Activated T-helper 2 cell treated with anti-CD3 and anti-CD28 coated beads, Interferon-gamma antibody, Interleukin-2, Interleukin-4, amounts not matched to agents 10 μg/mL and 5 μg/mL and 100 μg/mL, durations not matched to agents 14 hours and 24 hours and 36 hours (primary cell): ENCODE results near the gene APC. TPM values are rescaled to one million over a fixed set of nuclear protein-coding genes. Genes with fewer than 3 reads are reported as not detected.
"Not testable (repeated sequence)": the region's sequence is repeated elsewhere in the genome, so short reads cannot be mapped to it uniquely, and the experiment has no call there.

Source experiments
- DNase-seq: peaks from one replicate; pipeline ENCODE4 v3.0.0; 2021; ENCODE audit warnings: low spot score
- H3K27ac Mint-ChIP-seq: one replicate; pipeline ENCODE4 v1.8.0; 2021; ENCODE audit warnings: mixed read lengths
- H3K27me3 Mint-ChIP-seq: one replicate; pipeline ENCODE4 v1.8.0; 2021; ENCODE audit warnings: low read depth, mixed read lengths
- H3K36me3 Mint-ChIP-seq: one replicate; pipeline ENCODE4 v1.8.0; 2021; ENCODE audit warnings: low read depth, mixed read lengths
- H3K4me1 Mint-ChIP-seq: one replicate; pipeline ENCODE4 v1.8.0; 2021; ENCODE audit warnings: low read depth, mixed read lengths
- H3K4me3 Mint-ChIP-seq: one replicate; pipeline ENCODE4 v1.8.0; 2021; ENCODE audit warnings: low read depth, mild to moderate bottlenecking, moderate library complexity, mixed read lengths
- H3K9me3 Mint-ChIP-seq: one replicate; pipeline ENCODE4 v1.8.0; 2021; ENCODE audit warnings: mixed read lengths
- intact Hi-C: fragments of 100-400 bp; cut with micrococcal nuclease; formaldehyde crosslinking; loops from one replicate; pipeline ENCODE4 v1.15.1; 2023
- total RNA-seq: library from RNA; stranded (reverse); gene quantifications from 2 replicates; pipeline ENCODE4 v1.2.3, GENCODE V29; 2022

Gene APC
- total RNA-seq, 1 donor from 2014 or later: 17.4 TPM

- no peaks in the 10 kb centered on the region for H3K36me3 Mint-ChIP-seq
- DNase-seq: no peak
- H3K27me3 Mint-ChIP-seq: peaks cover 13% of the 10 kb centered on the region
- no peak overlapping the region for H3K27ac Mint-ChIP-seq
- peaks cover 19% of the 10 kb centered on the region for H3K4me1 Mint-ChIP-seq
- no peak overlapping the region for H3K4me3 Mint-ChIP-seq
- intact Hi-C loops: loop anchor here (10.0 kb wide), 1 partner anchor 1189 kb away; the partner anchor contains the start of gene STARD4
- no peaks in the 10 kb centered on the region for H3K9me3 Mint-ChIP-seq
These were observed 33.5 kb upstream of the APC start for GRCh38 chr5:112703866-112704820.

GRCh38 chr5:112706446-112707016, 31.2 kb upstream of the APC start:
- no peak for DNase-seq
- Mint-ChIP-seq H3K4me1 (peaks cover 33% of the 10 kb centered on the region), H3K9me3 (no peaks in the 10 kb centered on the region), H3K36me3 (no peaks in the 10 kb centered on the region), H3K27ac (peak overlapping the region; percentile 66), H3K4me3 (peak overlapping the region; percentile 93), H3K27me3 (peaks cover 3% of the 10 kb centered on the region)
- intact Hi-C loops: loop anchor here (1.0 to 10.0 kb wide), 6 partner anchors 31 to 1192 kb away; partner anchors contain the start of genes APC, DCP2, REEP5 and SRP19

DNA sequence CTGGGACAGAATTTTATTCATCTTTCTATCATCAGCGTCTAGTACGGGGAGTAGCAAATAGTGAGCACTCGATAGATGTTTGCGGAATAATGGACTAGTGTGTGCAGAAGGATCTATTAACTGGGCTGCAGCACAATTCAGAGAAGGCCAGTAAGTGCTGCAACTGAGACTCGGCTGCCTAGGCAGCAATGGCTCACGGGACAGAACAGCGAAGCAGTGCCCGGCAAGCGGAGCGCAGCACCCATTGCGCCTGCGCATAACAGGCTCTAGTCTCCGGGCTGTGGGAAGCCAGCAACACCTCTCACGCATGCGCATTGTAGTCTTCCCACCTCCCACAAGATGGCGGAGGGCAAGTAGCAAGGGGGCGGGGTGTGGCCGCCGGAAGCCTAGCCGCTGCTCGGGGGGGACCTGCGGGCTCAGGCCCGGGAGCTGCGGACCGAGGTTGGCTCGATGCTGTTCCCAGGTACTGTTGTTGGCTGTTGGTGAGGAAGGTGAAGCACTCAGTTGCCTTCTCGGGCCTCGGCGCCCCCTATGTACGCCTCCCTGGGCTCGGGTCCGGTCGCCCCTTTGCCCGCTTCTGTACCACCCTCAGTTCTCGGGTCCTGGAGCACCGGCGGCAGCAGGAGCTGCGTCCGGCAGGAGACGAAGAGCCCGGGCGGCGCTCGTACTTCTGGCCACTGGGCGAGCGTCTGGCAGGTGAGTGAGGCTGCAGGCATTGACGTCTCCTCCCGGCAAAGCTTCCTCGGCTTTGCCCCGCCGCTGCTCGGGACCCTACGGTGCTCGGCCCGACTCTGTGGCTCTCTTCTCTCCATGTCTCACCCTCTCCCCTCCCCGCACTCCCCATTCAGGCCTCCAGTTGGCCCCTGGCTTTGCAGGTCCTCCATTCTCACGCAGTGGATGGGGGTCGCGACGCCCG, 30.2 kb upstream of the APC start:
- Mint-ChIP-seq H3K4me3 (peak overlapping the region; percentile 93), H3K9me3 (no peaks in the 10 kb centered on the region), H3K27me3 (peaks cover 3% of the 10 kb centered on the region), H3K27ac (peak overlapping the region; percentile 71), H3K4me1 (peaks cover 35% of the 10 kb centered on the region), H3K36me3 (peaks cover 4% of the 10 kb centered on the region)
- intact Hi-C loops: loop anchor here (1.0 to 10.0 kb wide), 6 partner anchors 30 to 1193 kb away; partner anchors contain the start of genes APC, DCP2, REEP5 and SRP19
- peak; percentile 98 for DNase-seq

DNA sequence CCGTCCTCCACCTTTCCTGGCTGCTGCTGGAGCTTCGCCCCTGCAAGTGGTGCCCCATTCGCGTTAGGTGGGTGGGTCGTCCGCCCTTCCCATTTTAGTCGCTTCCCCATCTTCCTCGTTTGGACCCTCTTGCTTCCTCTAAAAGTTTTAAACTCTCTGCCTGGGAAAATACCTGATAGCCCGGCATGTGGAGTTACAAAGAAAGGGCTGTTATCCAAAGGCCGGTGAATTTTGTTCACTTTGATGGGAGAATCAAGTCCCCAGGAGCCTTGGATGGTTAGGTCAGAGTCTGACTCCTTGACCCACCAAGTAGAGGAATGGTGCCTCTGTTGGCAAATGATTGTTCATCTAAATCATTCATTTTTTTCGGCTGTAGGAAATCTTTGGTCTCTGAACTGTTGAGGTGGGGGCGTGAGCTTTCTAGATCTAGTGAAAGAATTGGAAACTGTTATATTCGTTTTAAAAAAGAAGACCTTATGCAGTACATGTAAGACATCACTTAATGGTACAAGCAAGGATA, 29.5 kb upstream of the APC start:
- Mint-ChIP-seq H3K4me3 (peak overlapping the region; percentile 93), H3K4me1 (peaks cover 37% of the 10 kb centered on the region), H3K36me3 (peaks cover 7% of the 10 kb centered on the region), H3K9me3 (no peaks in the 10 kb centered on the region), H3K27ac (peak overlapping the region; percentile 71), H3K27me3 (no peaks in the 10 kb centered on the region)
- intact Hi-C loops: loop anchor here (5.0 to 10.0 kb wide), 4 partner anchors 49 to 1193 kb away; partner anchors contain the start of genes DCP2, SRP19 and STARD4
- DNase-seq: no peak

DNA sequence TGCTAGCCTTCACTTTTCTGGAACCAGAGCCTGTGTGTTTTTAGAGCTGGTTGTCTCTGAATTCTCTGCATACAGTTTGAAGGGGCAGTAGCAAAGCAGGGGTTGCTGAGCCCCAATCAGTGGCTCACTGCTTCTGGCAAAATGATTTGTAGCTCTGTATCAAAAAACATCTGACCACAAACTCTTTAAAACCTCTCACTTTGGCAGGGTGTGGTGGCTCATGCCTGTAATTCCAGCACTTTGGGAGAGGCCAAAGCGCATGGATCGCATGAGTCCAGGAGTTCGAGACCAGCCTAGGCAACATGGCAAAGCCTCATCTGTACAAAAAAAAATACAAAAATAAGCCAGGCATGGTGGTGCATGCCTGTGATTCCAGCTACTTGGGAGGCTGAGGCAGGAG, 28.3 kb upstream of the APC start:
- no peak for DNase-seq
- Mint-ChIP-seq H3K9me3 (no peaks in the 10 kb centered on the region), H3K27ac (no peak overlapping the region), H3K4me1 (peaks cover 37% of the 10 kb centered on the region), H3K27me3 (no peaks in the 10 kb centered on the region), H3K36me3 (peaks cover 7% of the 10 kb centered on the region), H3K4me3 (no peak overlapping the region)
- intact Hi-C loops: loop anchor here (5.0 to 10.0 kb wide), 4 partner anchors 48 to 1195 kb away; partner anchors contain the start of genes DCP2, SRP19 and STARD4

DNA sequence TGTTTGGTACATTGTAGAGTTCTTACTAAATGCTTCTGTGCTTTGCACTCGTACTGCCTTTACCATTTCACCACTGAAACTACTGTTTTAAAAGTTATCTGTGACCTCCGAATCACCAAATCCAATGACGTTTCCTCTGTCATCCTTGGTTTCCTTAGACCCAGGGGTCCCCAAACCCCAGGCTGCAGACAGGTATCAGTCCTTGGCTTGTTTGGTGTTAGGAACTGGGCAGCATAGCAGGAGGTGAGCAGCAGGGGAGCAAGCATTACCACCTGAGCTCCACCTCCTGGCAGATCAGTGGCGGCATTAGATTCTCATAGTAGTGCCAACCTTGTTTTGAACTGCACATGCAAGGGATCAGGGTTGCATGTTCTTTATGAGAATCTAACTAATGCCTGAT, 26.8 kb upstream of the APC start:
- Mint-ChIP-seq H3K9me3 (no peaks in the 10 kb centered on the region), H3K4me1 (peaks cover 37% of the 10 kb centered on the region), H3K27ac (no peak overlapping the region), H3K27me3 (no peaks in the 10 kb centered on the region), H3K4me3 (no peak overlapping the region), H3K36me3 (peaks cover 7% of the 10 kb centered on the region)
- intact Hi-C loops: no loop called here
- DNase-seq: no peak

- peaks cover 7% of the 10 kb centered on the region for H3K36me3 Mint-ChIP-seq
- no peaks in the 10 kb centered on the region for H3K27me3 Mint-ChIP-seq
- intact Hi-C loops: no loop called here
- H3K9me3 Mint-ChIP-seq: no peaks in the 10 kb centered on the region
- peaks cover 36% of the 10 kb centered on the region for H3K4me1 Mint-ChIP-seq
- DNase-seq: no peak
- no peak overlapping the region for H3K27ac Mint-ChIP-seq
- no peak overlapping the region for H3K4me3 Mint-ChIP-seq
These were observed 26.2 kb upstream of the APC start for GRCh38 chr5:112711436-112711835.

GRCh38 chr5:112713206-112713605, 24.5 kb upstream of the APC start:
- intact Hi-C loops: no loop called here
- no peak for DNase-seq
- peaks cover 32% of the 10 kb centered on the region for H3K4me1 Mint-ChIP-seq
- H3K36me3 Mint-ChIP-seq: peaks cover 7% of the 10 kb centered on the region
- no peak overlapping the region for H3K4me3 Mint-ChIP-seq
- no peak overlapping the region for H3K27ac Mint-ChIP-seq
- peaks cover 5% of the 10 kb centered on the region for H3K9me3 Mint-ChIP-seq
- no peaks in the 10 kb centered on the region for H3K27me3 Mint-ChIP-seq

DNA sequence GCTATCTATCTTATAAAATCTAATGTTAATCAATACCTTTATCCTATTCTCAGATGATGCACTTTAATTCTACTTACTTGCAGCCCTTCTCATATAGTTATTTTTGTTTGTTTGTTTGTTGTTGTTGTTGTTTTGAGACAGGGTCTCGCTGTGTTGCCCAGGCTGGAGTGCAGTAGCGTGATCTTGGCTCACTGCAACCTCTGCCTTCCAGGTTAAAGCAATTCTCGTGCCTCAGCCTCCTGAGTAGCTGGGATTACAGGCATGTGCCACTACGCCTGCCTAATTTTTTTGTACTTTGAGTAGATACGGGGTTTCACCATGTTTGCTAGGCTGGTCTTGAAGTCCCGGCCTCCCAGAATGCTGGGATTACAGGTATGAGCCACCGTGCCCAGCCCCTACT, 20.8 kb upstream of the APC start:
- intact Hi-C loops, H3K4me3 Mint-ChIP-seq, H3K27ac Mint-ChIP-seq, H3K27me3 Mint-ChIP-seq, DNase-seq, H3K36me3 Mint-ChIP-seq, H3K9me3 Mint-ChIP-seq: not testable (repeated sequence)
- H3K4me1 Mint-ChIP-seq: peaks cover 12% of the 10 kb centered on the region

GRCh38 chr5:112717506-112718082, 20.1 kb upstream of the APC start:
- H3K36me3 Mint-ChIP-seq: peaks cover 2% of the 10 kb centered on the region
- DNase-seq: no peak
- no peak overlapping the region for H3K4me3 Mint-ChIP-seq
- peaks cover 5% of the 10 kb centered on the region for H3K9me3 Mint-ChIP-seq
- H3K4me1 Mint-ChIP-seq: peaks cover 9% of the 10 kb centered on the region
- H3K27ac Mint-ChIP-seq: no peak overlapping the region
- intact Hi-C loops: no loop called here
- no peaks in the 10 kb centered on the region for H3K27me3 Mint-ChIP-seq

DNA sequence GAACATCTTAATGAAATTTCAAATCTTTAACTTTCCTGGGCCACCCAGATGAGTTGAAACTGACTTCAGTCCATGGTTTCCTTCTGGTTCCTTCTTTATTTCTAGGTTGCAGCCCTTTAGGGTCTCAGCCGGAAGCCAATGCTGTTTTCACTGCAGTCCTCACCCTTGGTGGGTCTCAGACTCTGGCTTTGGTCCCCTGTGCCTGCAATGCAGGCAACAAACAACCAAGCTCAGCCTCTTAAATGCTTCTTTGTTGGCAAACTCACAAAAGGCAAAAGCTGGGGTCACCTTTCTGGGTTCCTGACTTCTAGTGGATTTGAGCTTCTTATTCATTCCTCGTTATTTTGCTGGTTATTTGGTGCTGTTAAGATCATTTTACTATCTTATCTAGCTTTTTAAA, 19.3 kb upstream of the APC start:
- Mint-ChIP-seq H3K9me3 (peaks cover 5% of the 10 kb centered on the region), H3K27ac (no peak overlapping the region), H3K36me3 (no peaks in the 10 kb centered on the region), H3K4me3 (no peak overlapping the region), H3K4me1 (peaks cover 8% of the 10 kb centered on the region), H3K27me3 (no peaks in the 10 kb centered on the region)
- intact Hi-C loops: no loop called here
- no peak for DNase-seq

- Mint-ChIP-seq H3K27me3 (no peaks in the 10 kb centered on the region), H3K9me3 (peaks cover 5% of the 10 kb centered on the region), H3K36me3 (no peaks in the 10 kb centered on the region), H3K4me3 (no peak overlapping the region), H3K27ac (no peak overlapping the region), H3K4me1 (peaks cover 8% of the 10 kb centered on the region)
- intact Hi-C loops: no loop called here
- no peak for DNase-seq
These were observed 17.1 kb upstream of the APC start for GRCh38 chr5:112720576-112720975.
